Parathyroid adenoma (tissue), 2 donors: ENCODE results near the gene RAB36.
"Not testable (repeated sequence)": the region's sequence is repeated elsewhere in the genome, so short reads cannot be mapped to it uniquely, and the experiment has no call there.

Experiments used
- H2AFZ ChIP-seq: fragments of 300-600 bp; sonication (generic); one replicate; pipeline ENCODE4 v1.7.0; 2017; ENCODE audit warnings: antibody characterized with exemption, mild to moderate bottlenecking
- H3K27ac ChIP-seq: fragments of 300-600 bp; sonication (generic); one replicate; pipeline ENCODE4 v1.7.0; 2017
- H3K27me3 ChIP-seq: fragments of 300-600 bp; sonication (generic); one replicate; pipeline ENCODE4 v1.7.0; 2017; ENCODE audit warnings: low read length; ENCODE audit not compliant: control insufficient read depth, insufficient read depth
- H3K36me3 ChIP-seq: fragments of 300-600 bp; sonication (generic); one replicate; pipeline ENCODE4 v1.7.0; 2017; ENCODE audit warnings: low read length; ENCODE audit not compliant: control insufficient read depth, insufficient read depth
- H3K4me1 ChIP-seq: fragments of 300-600 bp; sonication (generic); one replicate; pipeline ENCODE4 v1.7.0; 2017; ENCODE audit warnings: control low read depth
- H3K4me2 ChIP-seq: fragments of 300-600 bp; sonication (generic); one replicate; pipeline ENCODE4 v1.7.0; 2017; ENCODE audit warnings: low read length
- H3K4me3 ChIP-seq: fragments of 300-600 bp; sonication (generic); one replicate; pipeline ENCODE4 v1.7.0; 2017; ENCODE audit warnings: low read depth, low read length
- H3K79me2 ChIP-seq: fragments of 300-600 bp; sonication (generic); one replicate; pipeline ENCODE4 v1.7.0; 2017; ENCODE audit warnings: control low read depth
- H3K9ac ChIP-seq: fragments of 300-600 bp; sonication (generic); one replicate; pipeline ENCODE4 v1.7.0; 2017; ENCODE audit warnings: mild to moderate bottlenecking
- H3K9me3 ChIP-seq: fragments of 300-600 bp; sonication (generic); one replicate; pipeline ENCODE4 v1.7.0; 2017; ENCODE audit warnings: low read length; ENCODE audit not compliant: control insufficient read depth
- CTCF ChIP-seq: fragments of 300-600 bp; sonication (generic); IDR thresholded peaks from one replicate; pipeline ENCODE4 v1.7.0; 2017; ENCODE audit warnings: antibody characterized with exemption, mild to moderate bottlenecking
- donor health status: primary hyperparathyroidism.

The RAB36 gene

GRCh38 chr22:23130697-23131096 is 14.6 kb upstream of the RAB36 start:
- Histone ChIP-seq H2AFZ (no peak overlapping the region), H3K9ac (no peak overlapping the region)

GRCh38 chr22:23131931-23132330 is 13.3 kb upstream of the RAB36 start:
- H3K79me2 ChIP-seq: no peaks in the 10 kb centered on the region
- H3K9ac ChIP-seq: no peak overlapping the region
- no peak overlapping the region for H3K4me2 ChIP-seq
- H3K27me3 ChIP-seq: no peaks in the 10 kb centered on the region
- H3K4me1 ChIP-seq: no peaks in the 10 kb centered on the region
- H3K9me3 ChIP-seq: no peaks in the 10 kb centered on the region
- H2AFZ ChIP-seq: no peak overlapping the region
- no peak overlapping the region for H3K4me3 ChIP-seq
- no peak overlapping the region for H3K27ac ChIP-seq
- no peak for TF ChIP-seq CTCF
- H3K36me3 ChIP-seq: no peaks in the 10 kb centered on the region

More at GRCh38 chr22:23130697-23131096, 14.6 kb upstream of the RAB36 start:
- Histone ChIP-seq H3K4me2 (no peak overlapping the region), H3K27me3 (no peaks in the 10 kb centered on the region), H3K4me1 (no peaks in the 10 kb centered on the region), H3K9me3 (no peaks in the 10 kb centered on the region), H3K79me2 (no peaks in the 10 kb centered on the region), H3K27ac (no peak overlapping the region), H3K36me3 (no peaks in the 10 kb centered on the region), H3K4me3 (no peak overlapping the region)
- TF ChIP-seq CTCF: no peak

- Histone ChIP-seq H2AFZ (no peak overlapping the region), H3K4me3 (no peak overlapping the region), H3K9ac (no peak overlapping the region), H3K4me2 (no peak overlapping the region), H3K27ac (no peak overlapping the region), H3K9me3 (no peaks in the 10 kb centered on the region), H3K79me2 (no peaks in the 10 kb centered on the region), H3K36me3 (no peaks in the 10 kb centered on the region), H3K27me3 (no peaks in the 10 kb centered on the region), H3K4me1 (no peaks in the 10 kb centered on the region)
- no peak for TF ChIP-seq CTCF
Observed at GRCh38 chr22:23132376-23133091, 12.7 kb upstream of the RAB36 start.

- H3K9ac ChIP-seq: no peak overlapping the region
- no peak for TF ChIP-seq CTCF
- no peaks in the 10 kb centered on the region for H3K9me3 ChIP-seq
- no peaks in the 10 kb centered on the region for H3K4me1 ChIP-seq
- no peaks in the 10 kb centered on the region for H3K36me3 ChIP-seq
- no peak overlapping the region for H3K4me3 ChIP-seq
- no peak overlapping the region for H3K27ac ChIP-seq
- H2AFZ ChIP-seq: no peak overlapping the region
- no peaks in the 10 kb centered on the region for H3K27me3 ChIP-seq
- no peaks in the 10 kb centered on the region for H3K79me2 ChIP-seq
- no peak overlapping the region for H3K4me2 ChIP-seq
Observed at GRCh38 chr22:23133922-23134321, 11.4 kb upstream of the RAB36 start.

GRCh38 chr22:23136991-23137390 is 8.3 kb upstream of the RAB36 start:
- H3K9ac ChIP-seq, H2AFZ ChIP-seq, H3K36me3 ChIP-seq, H3K27me3 ChIP-seq, H3K9me3 ChIP-seq, H3K4me1 ChIP-seq, H3K79me2 ChIP-seq, H3K4me3 ChIP-seq, H3K4me2 ChIP-seq, H3K27ac ChIP-seq: not testable (repeated sequence)
